NCI-H524 (cell line): ENCODE measurements around the gene NFE2L2.
"Not testable (repeated sequence)": the region's sequence is repeated elsewhere in the genome, so short reads cannot be mapped to it uniquely, and the experiment has no call there.

ENCODE experiments used
- DNase-seq, 2 experiments: peaks; one replicate each; lab custom pipeline; 2025; lab: John Stamatoyannopoulos, UW

Gene NFE2L2

DNA sequence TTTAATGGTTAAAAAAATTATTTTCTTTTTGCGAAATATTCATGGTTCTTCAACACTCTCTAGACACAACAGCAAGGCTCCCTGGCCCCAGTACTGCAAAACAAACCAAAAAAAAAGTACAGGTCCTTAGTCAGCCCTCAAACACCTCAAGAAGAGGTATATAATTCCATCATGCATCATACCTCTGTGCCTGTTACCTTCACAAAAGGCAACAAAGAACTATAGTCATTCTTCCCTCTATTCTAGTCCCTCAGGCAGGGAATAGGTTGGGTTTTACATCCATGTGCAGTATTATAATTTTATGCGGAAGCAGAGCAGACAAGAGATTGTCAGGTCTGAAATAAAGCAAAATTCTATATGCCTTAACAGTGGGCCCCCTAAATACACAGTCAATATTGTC is 8.5 kb downstream of the NFE2L2 start:
- no peak for DNase-seq

DNA sequence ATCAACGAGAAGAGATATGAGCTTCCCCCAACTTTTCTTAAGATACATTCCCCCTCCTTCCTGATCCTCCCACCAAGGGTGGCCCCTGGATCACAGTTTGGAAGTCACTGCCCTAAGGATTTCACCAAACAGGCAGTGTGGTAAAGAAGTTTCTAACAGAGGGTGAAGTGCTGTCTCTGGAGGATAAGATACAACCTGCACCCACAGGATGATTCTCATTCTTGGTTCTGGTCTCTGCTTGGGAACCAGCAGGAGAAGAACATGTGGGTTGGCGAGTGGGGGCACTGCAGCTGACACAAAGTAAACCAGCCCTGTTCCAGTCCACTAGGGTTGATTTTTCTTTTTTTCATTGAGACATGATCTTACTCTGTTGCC is 9.3 kb downstream of the NFE2L2 start:
- DNase-seq: no peak

DNA sequence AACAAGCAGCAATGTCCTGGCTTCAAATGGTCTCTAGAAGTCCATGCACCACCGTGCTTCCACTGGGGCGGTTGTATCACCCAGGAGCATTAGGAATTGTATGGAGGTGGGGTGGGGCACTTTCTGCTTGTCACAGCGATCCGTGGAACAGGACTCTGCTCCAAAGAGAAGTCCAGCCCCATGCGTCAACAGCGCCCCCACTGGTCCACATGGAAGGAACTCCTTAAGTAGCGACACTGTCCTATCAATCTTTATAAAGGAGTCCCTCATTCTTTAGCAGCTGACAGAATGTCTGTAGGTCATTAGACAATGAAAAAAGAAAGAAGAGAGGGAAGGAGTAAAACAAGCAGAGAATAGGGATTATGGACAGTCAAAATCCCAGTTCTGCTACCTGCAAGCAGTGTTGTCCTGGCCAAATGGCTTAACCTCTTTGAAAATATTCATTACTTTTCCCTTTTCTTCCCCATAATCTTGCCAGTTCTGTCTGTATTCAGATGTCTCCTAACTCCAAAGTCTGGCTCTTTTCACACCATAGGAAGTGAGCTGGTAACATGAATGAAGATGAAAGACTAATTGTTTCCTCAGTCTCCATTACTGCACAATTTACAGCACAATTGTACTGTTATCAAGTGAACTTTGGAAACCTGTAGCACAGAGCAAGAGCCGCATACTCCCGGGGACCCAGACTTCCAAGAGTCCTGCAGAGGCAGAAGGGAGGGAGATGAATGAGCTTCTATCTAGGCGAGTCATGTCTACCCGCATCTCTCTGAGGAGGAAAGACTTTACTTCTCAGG is 9.9 kb downstream of the NFE2L2 start:
- DNase-seq: peak in 1 of 2 experiments; percentile 23

DNA sequence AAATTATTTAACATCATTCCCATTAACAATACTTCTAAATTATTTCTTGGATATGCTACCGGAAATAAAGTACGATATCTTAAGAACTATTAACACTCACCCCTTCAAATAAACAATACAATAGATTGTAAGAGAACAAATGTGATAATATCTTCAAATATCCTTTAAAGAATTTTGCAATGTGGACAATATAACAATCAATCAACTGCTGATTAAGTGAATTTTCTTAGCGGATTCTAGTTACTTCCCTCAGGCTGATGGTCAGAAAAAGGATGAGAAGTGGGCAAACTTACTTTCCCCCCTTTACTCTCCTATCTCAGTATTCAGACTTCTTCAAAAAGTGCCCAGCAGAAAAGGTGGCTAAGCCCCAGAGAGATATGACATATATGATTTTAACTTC is 10.8 kb downstream of the NFE2L2 start:
- DNase-seq: no peak

DNA sequence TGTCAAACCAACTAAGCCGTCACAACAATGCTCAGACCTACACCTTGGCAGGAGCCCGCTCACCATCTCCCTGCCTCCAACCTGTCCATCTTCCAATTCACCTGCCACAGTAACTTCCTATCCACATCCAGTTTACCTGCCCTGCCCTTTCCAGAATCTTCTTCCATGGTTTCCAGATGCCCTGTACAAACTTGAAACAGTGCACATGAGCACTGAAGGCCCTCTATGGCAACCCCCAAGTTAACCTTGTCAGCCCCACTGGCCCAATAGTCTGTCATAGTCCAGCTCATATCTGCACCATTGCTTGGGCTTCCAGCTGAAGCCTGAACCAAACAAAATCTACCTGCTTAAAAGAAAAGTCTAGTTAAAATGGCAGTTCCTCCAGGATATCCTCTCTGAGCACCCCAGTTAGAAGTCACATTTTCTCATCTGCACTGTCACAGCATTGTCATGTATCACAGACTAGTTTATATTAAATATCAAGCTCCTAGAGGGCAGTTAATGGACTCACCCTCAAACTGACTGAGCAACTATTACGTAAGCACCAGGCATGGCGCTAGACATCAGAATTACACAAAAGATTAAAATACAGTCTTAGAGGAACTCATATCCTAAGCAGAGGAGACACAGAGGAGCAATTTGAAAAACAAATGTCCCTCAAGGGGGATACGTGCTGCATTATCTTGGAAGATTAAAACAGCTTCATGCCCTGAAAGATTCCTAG is 11.6 kb downstream of the NFE2L2 start:
- no peak for DNase-seq

DNA sequence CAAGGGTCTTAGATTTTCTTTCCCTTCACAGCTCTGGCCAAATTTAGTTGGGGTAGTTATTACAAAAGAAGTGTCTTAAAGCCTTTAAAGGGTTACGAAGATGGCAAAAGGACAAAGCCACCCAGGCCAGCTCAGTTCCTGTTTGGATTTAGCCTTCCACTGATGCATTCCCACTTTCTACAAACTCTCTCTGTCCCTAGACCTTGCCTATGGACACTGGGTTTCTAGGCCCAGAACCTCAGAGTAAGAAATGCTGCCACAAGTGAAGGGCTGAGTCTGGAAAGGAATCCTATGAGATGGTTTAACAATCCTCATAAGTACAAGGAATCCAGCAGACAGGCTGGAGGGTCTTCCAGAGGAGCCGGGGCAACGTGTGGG is 13.4 kb downstream of the NFE2L2 start:
- no peak for DNase-seq

DNA sequence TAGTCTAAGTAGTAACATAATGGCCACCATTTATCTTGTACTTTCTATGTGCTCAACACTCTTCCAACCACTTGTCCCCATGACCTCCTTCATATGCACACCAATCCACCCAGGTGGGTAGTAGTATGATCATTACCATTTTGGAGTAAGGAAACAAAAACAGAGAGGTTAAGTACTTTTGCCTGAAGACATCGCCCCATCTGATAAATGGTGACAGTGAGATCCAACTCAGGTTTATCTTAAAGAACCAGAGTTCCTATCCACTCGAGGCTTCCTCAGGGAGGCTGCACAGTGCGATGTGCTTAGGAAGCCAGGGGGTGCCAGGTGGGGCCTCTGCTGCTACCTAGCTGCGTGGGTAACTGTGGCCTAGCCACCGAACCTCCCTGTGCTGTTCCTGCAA is 14.1 kb downstream of the NFE2L2 start:
- no peak for DNase-seq

DNA sequence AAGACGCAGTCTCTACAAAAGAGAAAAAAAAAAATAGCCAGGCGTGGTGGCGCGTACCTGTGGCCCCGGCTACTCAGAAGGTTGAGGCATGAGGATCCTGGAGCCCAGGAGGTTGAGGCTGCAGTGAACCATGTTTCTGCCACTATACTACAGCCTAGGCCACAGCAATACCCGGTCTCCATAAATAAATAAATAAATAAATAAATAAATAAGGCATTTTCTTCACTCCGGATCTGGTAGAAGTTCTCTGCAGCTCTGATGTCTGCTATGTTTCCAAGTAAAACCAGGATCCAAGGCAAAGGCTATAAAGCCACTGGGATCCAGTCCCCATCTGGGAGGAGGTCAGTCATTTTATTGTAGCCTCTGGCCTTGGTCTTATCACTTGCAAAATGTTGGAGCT is 15.5 kb downstream of the NFE2L2 start:
- DNase-seq: no peak

DNA sequence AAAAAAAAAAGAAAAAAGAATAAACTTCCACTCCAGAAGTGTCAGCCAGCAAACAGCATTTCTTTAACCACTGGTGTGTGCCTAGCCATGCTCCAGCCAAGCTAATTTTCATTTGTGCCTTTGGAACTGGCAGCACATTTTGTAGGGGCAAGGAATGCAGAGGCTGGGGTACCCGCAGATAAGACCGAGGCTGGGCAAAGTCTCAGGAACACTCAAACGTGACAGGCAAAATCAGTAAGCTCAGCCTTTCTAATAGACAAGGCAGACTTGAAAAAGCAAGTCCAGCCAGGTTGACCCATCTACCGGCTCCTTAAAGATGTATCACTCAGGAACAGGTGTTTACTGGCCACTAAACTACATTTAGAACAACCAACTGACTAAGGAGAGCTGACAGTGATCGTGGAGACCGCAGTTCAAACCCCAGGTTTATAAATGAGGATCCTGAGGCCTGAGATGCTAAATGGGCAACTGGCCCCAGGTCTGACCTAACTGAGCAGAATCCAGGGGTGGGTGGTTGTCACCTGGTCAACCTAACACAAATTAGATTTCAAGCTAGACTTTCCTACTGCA is 16.7 kb downstream of the NFE2L2 start:
- no peak for DNase-seq

DNA sequence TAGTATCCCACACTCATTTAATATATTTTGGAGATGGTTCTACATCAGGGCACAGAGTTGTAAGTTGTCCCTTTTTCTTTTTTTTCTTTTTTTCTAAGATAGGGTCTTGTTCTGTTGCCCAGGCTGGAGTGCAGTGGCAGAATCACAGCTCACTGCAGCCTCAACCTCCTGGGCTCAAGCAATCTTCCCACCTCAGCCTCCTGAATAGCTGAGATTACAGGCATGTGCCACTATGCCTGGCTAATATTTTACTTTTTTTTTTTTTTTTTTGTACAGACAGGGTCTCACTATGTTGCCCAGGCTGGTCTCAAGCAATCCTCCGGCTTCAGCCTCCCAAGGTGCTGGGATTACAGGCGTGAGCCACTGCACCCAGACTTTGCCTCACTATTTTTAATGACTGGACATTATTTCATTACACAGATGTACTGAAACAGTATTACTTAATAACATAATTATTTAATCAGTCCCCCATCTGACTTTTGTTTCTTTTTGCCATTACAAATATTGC is 17.9 kb downstream of the NFE2L2 start:
- not testable (repeated sequence) for DNase-seq

DNA sequence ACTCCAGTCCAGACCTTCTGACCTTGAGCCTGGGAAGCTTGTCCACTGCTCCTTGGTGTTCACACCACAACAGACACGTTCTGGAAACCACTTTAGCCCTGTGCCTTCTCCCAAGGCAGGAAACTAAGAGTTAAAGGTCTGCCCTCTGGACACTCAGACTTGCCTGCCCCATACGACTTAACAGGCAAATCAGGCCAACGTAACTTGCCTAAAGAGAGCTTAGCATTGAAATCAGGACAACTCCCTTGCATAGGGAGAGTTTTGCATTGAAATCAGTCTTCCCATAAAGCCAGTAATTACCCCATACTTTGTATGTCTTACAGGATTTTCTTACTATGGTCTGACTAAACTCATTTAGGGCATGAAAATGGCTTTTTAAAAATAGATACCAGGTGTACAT is 18.5 kb downstream of the NFE2L2 start:
- DNase-seq: no peak

DNA sequence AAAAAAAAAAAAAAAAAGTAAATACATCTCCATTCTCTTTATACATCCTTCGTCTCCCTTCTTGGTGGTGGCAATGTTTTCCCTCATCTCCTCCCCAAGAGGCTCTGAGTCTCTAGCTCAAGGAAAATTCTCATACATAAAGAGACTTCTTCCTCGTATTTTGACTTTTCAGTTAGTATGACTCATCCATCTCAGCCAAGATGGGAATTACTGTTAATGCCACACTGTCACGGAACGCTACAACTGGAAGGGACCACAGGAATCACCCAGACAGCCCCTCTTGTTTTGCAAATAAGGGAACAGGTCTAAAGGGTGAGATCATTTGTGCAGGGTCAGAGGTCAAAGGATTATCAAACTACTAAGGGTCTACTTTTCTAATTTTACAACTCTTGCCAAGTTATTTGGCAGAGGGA is 19.5 kb downstream of the NFE2L2 start:
- DNase-seq: no peak

DNA sequence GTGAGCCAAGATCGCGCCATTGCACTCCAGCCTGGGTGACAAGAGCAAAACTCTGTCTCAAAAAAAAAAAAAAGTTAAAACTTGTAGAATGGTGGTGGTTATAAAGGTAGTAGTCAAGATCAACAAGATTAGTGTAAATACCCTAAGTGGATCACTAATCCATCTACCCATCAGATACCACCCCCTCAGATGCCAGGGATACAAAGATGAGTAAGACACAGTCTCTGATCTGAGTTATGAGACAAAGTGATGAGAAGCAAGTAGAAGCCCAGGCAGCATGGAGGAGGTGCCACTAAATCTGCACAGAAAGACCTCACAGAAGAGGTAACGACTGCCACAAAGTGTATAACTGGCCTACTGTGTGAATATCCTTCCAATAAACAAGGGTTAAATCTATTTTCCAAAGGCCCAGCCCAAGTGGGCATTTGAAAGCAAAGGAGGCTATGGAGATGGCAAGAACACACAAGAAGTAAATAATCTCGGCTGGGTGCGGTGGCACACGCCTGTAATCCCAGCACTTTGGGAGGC is 20.2 kb downstream of the NFE2L2 start:
- DNase-seq: no peak

DNA sequence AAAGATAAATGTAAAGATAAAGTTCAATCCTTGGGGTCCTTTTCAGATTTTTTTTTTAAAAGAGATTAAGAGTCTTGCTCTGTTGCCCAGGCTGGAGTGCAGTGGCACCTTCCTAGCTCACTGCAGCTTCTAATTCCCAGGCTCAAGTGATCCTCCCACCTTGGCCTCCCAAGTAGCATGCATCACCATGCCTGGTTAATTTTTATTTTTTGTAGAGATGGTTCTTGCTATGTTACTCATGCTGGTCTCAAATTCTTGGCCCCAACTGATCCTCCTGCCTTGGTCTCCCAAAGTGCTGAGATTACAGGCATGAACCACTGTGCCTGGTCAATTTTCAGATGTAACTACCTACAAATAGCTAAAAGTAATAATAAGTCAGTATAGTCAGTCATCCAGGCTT is 21.1 kb downstream of the NFE2L2 start:
- DNase-seq: no peak

DNA sequence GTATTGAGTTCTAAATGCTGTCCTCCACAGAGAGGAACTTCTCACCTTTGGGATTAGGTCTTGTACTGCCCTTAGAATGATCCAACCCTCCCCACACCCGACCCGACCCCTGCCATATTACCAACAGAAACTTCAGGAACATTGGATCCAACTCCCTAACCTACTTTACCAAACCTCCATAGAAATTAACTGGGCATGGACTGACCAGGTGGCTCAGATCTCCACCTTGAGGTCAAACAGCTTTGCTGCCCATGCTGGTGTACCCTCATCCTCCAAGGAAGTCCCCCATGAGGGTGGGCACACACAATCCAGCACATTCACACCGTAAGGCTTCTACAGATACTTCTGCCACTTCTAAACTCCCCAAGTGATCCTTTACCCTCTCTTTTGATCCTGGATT is 21.5 kb downstream of the NFE2L2 start:
- no peak for DNase-seq

DNA sequence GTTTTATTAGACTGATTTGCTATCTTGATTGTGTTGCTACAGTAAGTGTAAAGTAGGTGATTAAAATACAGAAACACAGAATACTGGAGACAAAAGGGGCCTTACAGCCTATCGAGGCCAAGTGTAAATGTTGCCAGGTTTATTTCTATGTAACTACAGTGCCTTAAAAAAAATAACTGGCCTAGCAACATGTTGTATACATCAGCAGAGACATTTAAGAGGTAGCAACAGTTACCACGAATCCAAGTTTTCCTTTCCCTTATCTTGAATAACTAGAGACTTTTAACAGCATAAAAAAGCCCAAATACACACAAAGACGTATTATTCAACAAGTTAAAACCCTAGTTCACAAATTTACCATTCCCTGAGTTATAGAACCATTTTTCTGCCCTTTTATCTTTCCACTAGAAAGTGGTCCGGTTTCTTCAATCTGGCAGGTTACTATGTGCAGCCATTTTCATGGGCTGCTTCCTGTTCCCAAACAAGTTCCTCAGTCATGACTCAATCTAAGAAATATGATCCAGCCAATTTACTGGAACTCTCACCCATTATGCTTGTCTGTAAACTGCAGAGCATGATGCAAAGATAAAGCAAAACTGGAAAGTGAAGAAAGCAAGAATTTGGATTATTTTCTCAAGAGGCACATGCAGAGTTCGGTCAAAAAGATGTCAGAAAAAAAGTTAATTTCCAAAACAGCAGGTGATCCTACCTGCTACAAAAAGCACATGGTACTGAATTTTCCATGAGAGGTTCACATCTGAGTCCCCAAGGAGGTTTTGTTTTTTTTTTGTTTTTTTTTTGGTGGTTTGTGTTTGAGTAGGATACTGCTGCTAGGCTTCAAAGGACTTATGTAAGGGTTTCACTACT is 22.2 kb downstream of the NFE2L2 start:
- no peak for DNase-seq

DNA sequence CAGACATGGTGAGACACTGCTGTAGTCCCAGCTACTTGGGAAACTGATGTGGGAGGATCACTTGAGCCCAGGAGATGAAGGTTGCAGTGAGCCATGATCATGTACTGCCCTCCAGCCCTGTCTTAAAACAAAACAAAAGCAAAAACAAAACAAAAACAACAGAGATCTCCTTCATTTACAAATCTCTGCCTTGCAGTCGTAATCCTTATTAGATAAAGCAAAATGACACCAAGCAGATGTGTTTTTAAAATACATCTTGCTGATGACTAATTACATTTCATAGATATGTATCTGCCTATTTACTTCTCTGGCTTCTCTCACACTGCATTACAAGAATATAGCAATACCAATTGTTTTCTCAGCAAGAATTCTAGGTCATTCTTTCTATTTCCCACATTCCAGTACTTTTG is 22.8 kb downstream of the NFE2L2 start:
- no peak for DNase-seq

DNA sequence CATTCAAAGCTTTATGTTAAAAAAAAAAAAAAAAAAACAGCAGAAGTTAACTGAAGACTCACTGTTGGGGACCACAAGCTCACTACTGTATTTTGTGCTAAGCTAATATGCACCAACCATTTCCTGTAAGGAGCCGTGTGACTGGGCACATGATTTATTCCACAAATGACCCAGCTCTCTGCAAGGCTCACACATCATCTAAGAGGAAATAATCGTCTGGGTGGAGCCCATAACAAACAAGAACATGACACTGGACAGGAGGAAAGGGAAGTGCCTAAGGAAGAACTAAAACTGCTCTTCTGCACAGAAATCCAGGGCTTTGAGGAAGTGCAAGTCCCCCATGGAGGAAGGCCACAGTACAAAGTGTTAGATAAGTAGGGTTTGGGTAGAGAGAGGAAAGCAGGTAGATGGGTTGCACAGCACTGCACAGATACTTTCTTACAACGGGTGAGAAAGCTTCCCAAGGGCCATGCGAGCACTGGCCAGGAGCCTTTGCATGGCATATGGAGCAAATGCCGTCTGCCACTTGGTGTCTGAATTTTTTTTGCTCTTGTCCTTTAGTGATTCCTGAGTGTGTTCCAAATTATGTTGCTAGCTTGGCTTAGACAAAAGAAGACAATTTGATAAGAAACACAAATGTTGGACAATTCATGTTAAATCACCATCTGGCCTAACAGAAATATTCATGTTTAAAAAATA is 24.4 kb downstream of the NFE2L2 start:
- peak in 1 of 2 experiments; percentile 50 for DNase-seq

DNA sequence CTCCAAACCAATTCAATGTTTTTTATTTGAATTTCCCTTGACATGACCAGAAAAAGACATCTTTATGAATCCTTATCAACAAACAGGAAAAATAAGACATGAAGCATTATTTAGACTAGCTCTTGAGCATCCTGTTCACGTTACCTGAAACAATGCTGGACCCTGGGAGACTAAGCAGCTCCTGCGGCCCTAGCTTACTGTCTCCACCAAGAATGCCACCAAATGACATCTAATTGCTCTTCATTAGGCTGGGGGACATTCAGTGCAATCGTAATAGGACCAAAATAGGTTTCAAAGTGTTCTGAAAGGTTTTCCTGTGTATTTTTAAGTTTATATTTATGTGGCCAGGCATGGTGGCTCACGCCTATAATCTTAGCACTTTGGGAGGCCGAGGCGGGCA is 25.5 kb downstream of the NFE2L2 start:
- no peak for DNase-seq

DNA sequence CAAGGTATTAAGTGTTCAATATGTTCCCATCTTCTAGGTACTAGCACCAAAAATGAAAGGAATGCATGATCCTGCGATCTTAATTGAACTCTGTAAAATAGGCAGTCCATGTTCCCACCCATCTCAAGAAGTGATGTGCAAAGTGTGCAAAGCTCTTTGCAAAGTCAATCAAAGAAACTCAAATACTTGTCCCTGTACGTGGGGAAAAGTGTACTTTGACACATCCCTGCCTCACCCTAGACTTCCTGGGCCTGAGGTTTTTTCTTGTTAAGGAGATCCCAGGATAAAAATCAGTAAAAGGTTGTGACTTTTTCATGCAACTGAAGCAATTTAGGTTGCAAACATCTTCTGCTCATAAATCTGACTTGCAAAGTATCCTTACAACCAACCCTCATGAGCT is 26.6 kb downstream of the NFE2L2 start:
- no peak for DNase-seq

DNA sequence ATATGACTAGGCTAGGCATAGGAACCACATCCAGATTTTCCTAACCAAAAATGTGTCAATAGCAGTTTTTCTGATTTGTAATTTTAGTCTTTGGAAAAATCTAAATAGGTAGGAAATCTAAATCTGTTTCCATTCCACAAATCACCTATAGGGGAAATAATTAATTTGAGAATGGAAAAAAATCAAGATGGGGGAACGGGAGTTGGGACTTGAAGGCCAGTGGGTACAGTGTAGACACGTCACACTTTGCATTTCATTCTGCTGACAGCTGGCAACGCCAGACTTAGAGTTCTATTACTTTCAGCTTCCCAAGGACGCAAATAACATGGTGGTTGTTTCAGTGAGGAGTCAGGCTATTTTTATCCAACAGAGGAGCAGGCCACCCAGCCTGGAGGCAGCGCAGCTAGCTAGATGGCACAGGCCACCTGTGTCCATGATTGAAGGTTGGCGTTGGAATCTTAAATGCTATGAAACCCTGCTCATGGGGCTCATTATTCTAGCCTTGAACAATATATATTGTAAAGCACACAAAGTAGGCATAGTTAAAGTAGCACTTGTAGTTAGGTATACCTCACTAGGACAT is 28.6 kb downstream of the NFE2L2 start:
- no peak for DNase-seq
